ENCODE data around the gene CEL. TPM values are rescaled to one million over a fixed set of nuclear protein-coding genes. Genes with fewer than 3 reads are reported as not detected.

CEL gene
- total RNA-seq, 2 experiments from 2014 or later: 1.2 to 1.8 TPM

DNA sequence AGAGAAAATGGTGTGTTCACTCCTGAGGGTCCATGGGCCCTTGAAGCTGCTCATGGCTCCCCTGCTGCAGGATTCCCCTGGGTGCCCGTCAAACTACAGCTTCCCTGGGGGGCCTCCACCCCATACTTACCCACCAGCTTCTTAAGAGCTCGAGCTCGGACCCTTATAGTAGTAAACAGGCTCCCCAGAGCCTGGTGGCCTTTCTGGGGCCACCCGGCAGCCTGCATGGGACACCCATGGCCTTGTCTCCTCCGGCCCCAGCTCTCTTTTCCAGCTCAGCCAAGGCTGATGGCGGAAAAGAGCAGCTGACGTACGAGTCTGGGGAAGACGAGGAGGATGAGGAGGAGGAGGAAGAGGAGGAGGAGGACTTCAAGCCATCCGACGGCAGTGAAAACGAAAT is 4.2 kb upstream of the CEL start:
- H3K9me2 ChIP-seq (ENCODE audit: insufficient read depth, low read length): no peaks in the 10 kb centered on the region
- intact Hi-C loops (cut with micrococcal nuclease; ENCODE audit: unreplicated experiment): no loop called here
- POLR2A ChIA-PET: no interaction called here
- no peaks in the 10 kb centered on the region for H3K79me2 ChIP-seq (ENCODE audit: insufficient read depth, low read depth, low read length)
- no peak overlapping the region for H3K27ac ChIP-seq (ENCODE audit: low read depth, low read length, poor library complexity, severe bottlenecking)
- H3K4me1 ChIP-seq (ENCODE audit: insufficient read depth, low read length, poor library complexity, severe bottlenecking): peaks cover 34% of the 10 kb centered on the region
- peaks cover 51% of the 10 kb centered on the region; the same call in 1 of the 2 replicates for H3K36me3 ChIP-seq (ENCODE audit: insufficient read depth, low read length)
- no peak overlapping the region for H2AFZ ChIP-seq (ENCODE audit: low read length)
- H3K4me3 ChIP-seq (ENCODE audit: low read depth, low read length, poor library complexity, severe bottlenecking): no peak overlapping the region
- TF ChIP-seq, protein P1, sequence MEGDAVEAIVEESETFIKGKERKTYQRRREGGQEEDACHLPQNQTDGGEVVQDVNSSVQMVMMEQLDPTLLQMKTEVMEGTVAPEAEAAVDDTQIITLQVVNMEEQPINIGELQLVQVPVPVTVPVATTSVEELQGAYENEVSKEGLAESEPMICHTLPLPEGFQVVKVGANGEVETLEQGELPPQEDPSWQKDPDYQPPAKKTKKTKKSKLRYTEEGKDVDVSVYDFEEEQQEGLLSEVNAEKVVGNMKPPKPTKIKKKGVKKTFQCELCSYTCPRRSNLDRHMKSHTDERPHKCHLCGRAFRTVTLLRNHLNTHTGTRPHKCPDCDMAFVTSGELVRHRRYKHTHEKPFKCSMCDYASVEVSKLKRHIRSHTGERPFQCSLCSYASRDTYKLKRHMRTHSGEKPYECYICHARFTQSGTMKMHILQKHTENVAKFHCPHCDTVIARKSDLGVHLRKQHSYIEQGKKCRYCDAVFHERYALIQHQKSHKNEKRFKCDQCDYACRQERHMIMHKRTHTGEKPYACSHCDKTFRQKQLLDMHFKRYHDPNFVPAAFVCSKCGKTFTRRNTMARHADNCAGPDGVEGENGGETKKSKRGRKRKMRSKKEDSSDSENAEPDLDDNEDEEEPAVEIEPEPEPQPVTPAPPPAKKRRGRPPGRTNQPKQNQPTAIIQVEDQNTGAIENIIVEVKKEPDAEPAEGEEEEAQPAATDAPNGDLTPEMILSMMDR (conservative IDR thresholded peaks at IDR 0.05; ENCODE audit: low read length): no peak
- TF ChIP-seq EZH2phosphoT487 (IDR thresholded peaks at IDR 0.05; ENCODE audit: borderline replicate concordance, low read depth, low read length): no peak
- BruUV-seq (replicated peaks): no TSS peak
- no peak for DNase-seq (ENCODE audit: low spot score)
- H3K9me3 ChIP-seq (ENCODE audit: low read length): no peaks in the 10 kb centered on the region
- CTCF ChIA-PET (ENCODE audit: unreplicated experiment): no interaction called here
- no peak overlapping the region for H3K4me2 ChIP-seq (ENCODE audit: low read length)
- H4K20me1 ChIP-seq (ENCODE audit: insufficient read depth, low read length): no peaks in the 10 kb centered on the region

DNA sequence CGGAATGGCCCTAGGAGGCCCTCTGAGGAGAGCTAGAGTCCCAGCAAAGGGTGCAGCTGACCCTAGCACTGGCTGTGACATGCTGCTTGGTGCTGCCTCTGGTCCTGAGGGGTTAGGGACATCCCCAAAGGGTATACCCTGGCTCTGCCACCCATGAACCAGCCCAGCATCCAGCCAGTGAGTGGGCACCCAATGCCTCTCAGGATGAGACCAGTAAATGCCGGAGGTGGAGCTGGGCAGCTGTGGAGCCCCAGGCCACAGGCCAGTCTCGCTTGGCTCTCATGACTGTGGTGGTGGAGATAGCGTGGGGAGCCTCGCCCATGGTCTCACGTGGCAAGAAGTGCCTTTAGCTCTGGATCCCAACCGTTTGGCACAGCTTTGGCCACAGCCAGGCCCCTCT is 3.7 kb upstream of the CEL start:
- no peak for DNase-seq (ENCODE audit: low spot score)
- CTCF ChIA-PET (ENCODE audit: unreplicated experiment): no interaction called here
- intact Hi-C loops (cut with micrococcal nuclease; ENCODE audit: unreplicated experiment): no loop called here

More for the DNA sequence above, 3.7 kb upstream of the CEL start:
- TSS peak; percentile 90 for BruUV-seq (replicated peaks)
- no peak for TF ChIP-seq EZH2phosphoT487 (IDR thresholded peaks at IDR 0.05; ENCODE audit: borderline replicate concordance, low read depth, low read length)
- TF ChIP-seq, protein P1 (conservative IDR thresholded peaks at IDR 0.05; ENCODE audit: low read length): no peak
- no peak overlapping the region for H3K4me3 ChIP-seq (ENCODE audit: low read depth, low read length, poor library complexity, severe bottlenecking)
- H2AFZ ChIP-seq (ENCODE audit: low read length): no peak overlapping the region
- no peaks in the 10 kb centered on the region for H3K9me2 ChIP-seq (ENCODE audit: insufficient read depth, low read length)
- POLR2A ChIA-PET: interaction anchor here (0.6 kb wide), 1 partner anchor 32 kb away, joined by 3 read pairs; no protein-coding TSS in a partner anchor
- no peaks in the 10 kb centered on the region for H3K79me2 ChIP-seq (ENCODE audit: insufficient read depth, low read depth, low read length)
- no peak overlapping the region for H3K4me2 ChIP-seq (ENCODE audit: low read length)
- peaks cover 49% of the 10 kb centered on the region; the same call in 1 of the 2 replicates for H3K36me3 ChIP-seq (ENCODE audit: insufficient read depth, low read length)
- H3K9me3 ChIP-seq (ENCODE audit: low read length): no peaks in the 10 kb centered on the region
- H3K27ac ChIP-seq (ENCODE audit: low read depth, low read length, poor library complexity, severe bottlenecking): peak overlapping the region; percentile 63
- peaks cover 34% of the 10 kb centered on the region for H3K4me1 ChIP-seq (ENCODE audit: insufficient read depth, low read length, poor library complexity, severe bottlenecking)
- H4K20me1 ChIP-seq (ENCODE audit: insufficient read depth, low read length): no peaks in the 10 kb centered on the region
